ENCODE results near the gene SPTAN1. TPM values are rescaled to one million over a fixed set of nuclear protein-coding genes. Genes with fewer than 3 reads are reported as not detected.

SPTAN1 gene
- total RNA-seq, 1 donor = 501 TPM

DNA sequence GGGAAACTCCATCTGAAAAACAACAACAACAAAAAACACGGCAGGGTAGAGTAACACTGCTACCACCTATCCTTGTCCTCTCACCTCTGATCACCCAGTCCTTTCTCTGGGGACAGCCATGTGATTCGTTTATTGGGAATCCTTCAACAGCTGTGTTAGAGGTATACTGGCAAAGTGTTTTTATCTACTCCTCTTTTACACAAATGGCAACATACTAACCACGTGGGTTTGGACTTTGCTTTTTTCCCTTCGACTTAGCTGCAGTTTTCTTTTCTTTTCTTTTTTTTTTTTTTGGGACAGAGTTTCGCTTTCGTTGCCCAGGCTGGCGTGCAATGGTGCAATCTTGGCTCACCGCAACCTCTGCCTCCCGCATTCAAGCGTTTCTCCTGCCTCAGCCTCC is 125.4 kb downstream of the SPTAN1 start:
- no peak for DNase-seq (ENCODE audit: low read depth)
- no peak overlapping the region for H3K4me3 ChIP-seq (ENCODE audit: low read depth, low read length)
- TF ChIP-seq CTCF (IDR thresholded peaks at IDR 0.05; ENCODE audit: insufficient read depth, low read depth, low read length) = no peak

Small RNA genes within 50 kb of the gene (small RNA-seq; reads per million reads assigned to genes)
- not detected for gene RNU7-171P

Other genes with a start within 250 kb of the SPTAN1 start
- gene TRUB2, start 230.1 kb upstream of the SPTAN1 start, total RNA-seq = 17.7 and 20.6 TPM in 2 replicates
- gene COQ4, start 229.7 kb upstream of the SPTAN1 start, total RNA-seq = 22.0 and 32.5 TPM in 2 replicates
- gene SLC27A4, start 212.1 kb upstream of the SPTAN1 start, total RNA-seq = 21.3 and 22.9 TPM in 2 replicates
- 29.8 and 33.8 TPM in 2 replicates for gene URM1, start 181.2 kb upstream of the SPTAN1 start, total RNA-seq
- 80.2 and 86.8 TPM in 2 replicates for gene CERCAM, start 131.7 kb upstream of the SPTAN1 start, total RNA-seq
- 33.5 and 44.5 TPM in 2 replicates for gene ODF2, start 96.6 kb upstream of the SPTAN1 start, total RNA-seq
- gene GLE1, start 47.9 kb upstream of the SPTAN1 start, total RNA-seq = 21.3 and 35.0 TPM in 2 replicates
- 52.2 and 59.9 TPM in 2 replicates for gene DYNC2I2, start 104.3 kb downstream of the SPTAN1 start, total RNA-seq
- gene SET, start 136.6 kb downstream of the SPTAN1 start, total RNA-seq = 378 and 491 TPM in 2 replicates
- gene PKN3, start 149.9 kb downstream of the SPTAN1 start, total RNA-seq = 2.6 and 3.5 TPM in 2 replicates
- 30.7 and 40.6 TPM in 2 replicates for gene ZDHHC12, start 171.5 kb downstream of the SPTAN1 start, total RNA-seq
- 17.3 and 22.9 TPM in 2 replicates for gene ZER1, start 219.3 kb downstream of the SPTAN1 start, total RNA-seq
- 10.4 and 12.9 TPM in 2 replicates for gene TBC1D13, start 234.7 kb downstream of the SPTAN1 start, total RNA-seq